IMR-90 (cell line): Measurements from ENCODE around the gene LRSAM1. TPM values are rescaled to one million over a fixed set of nuclear protein-coding genes. Genes with fewer than 3 reads are reported as not detected.
A peak's percentile ranks its signal among the peaks of the same experiment; 100 is the strongest.

Experiments
- ATAC-seq: fragments of 200-7000 bp; cut with Tn5 transposase; 2 replicates; pipeline ENCODE4 v1.9.1; 2020; ENCODE audit warnings: low read depth, mild to moderate bottlenecking, moderate library complexity
- BruUV-seq: library from RNA; stranded (reverse); fragments of 400-500 nt; replicated peaks from 2 replicates; lab custom pipeline; 2021; lab: Mats Ljungman, UMichigan
- CTCF ChIA-PET: fragments of 300-600 bp; formaldehyde crosslinking; extraction: SDS; loops from one replicate; lab custom pipeline; 2021; ENCODE audit warnings: antibody characterized with exemption; lab: Yijun Ruan, JAX
- POLR2A ChIA-PET: fragments of 300-600 bp; sonication (Branson Sonifier 250); formaldehyde crosslinking; loops from one replicate; lab custom pipeline; 2022; ENCODE audit warnings: antibody characterized with exemption; ENCODE audit not compliant: unreplicated experiment; lab: Charles Lee
- DNase-seq: peaks from one replicate; pipeline ENCODE4 v3.0.0; 2013
- H2AFZ ChIP-seq: replicated peaks from 2 replicates; pipeline ENCODE3; 2013; ENCODE audit warnings: low read length, mild to moderate bottlenecking; ENCODE audit not compliant: poor library complexity
- H2AK5ac ChIP-seq: 2 replicates; pipeline ENCODE4 v1.6.1; 2013; ENCODE audit warnings: low read depth, low read length, inconsistent platforms
- H2AK9ac ChIP-seq: replicated peaks from 2 replicates; pipeline ENCODE3; 2013; ENCODE audit warnings: mild to moderate bottlenecking, low read depth, low read length, moderate library complexity; ENCODE audit not compliant: poor library complexity
- H2BK120ac ChIP-seq: 2 replicates; pipeline ENCODE4 v1.6.1; 2013; ENCODE audit warnings: low read depth, low read length, inconsistent platforms
- H2BK15ac ChIP-seq: 3 replicates; pipeline ENCODE4 v1.6.1; 2013; ENCODE audit warnings: low read depth, low read length, inconsistent platforms
- H2BK20ac ChIP-seq: 2 replicates; pipeline ENCODE4 v1.6.1; 2013; ENCODE audit warnings: low read depth, mild to moderate bottlenecking, inconsistent platforms, low read length, moderate library complexity
- H2BK5ac ChIP-seq: 2 replicates; pipeline ENCODE4 v1.6.1; 2013; ENCODE audit warnings: mild to moderate bottlenecking, low read depth, low read length, inconsistent platforms; ENCODE audit not compliant: poor library complexity, severe bottlenecking
- H3K14ac ChIP-seq: replicated peaks from 2 replicates; pipeline ENCODE4 v1.6.1; 2013; ENCODE audit warnings: low read depth, low read length, inconsistent platforms
- H3K18ac ChIP-seq: 2 replicates; pipeline ENCODE4 v1.6.1; 2013; ENCODE audit warnings: low read depth, low read length, control low read depth
- H3K23ac ChIP-seq: 2 replicates; pipeline ENCODE4 v1.6.1; 2013; ENCODE audit warnings: low read depth, low read length, inconsistent platforms
- H3K27ac ChIP-seq: 2 replicates; pipeline ENCODE4 v1.5.1; 2013; ENCODE audit warnings: mild to moderate bottlenecking, control low read depth, low read length; ENCODE audit not compliant: insufficient read depth
- H3K27me3 ChIP-seq: 2 replicates; pipeline ENCODE4 v1.6.1; 2013; ENCODE audit warnings: low read length; ENCODE audit not compliant: control insufficient read depth, insufficient read depth
- H3K36me3 ChIP-seq: 2 replicates; pipeline ENCODE4 v1.6.1; 2013; ENCODE audit warnings: low read length, mixed read lengths; ENCODE audit not compliant: control insufficient read depth, insufficient read depth
- H3K4ac ChIP-seq: 2 replicates; pipeline ENCODE4 v1.6.1; 2013; ENCODE audit warnings: low read depth, low read length, inconsistent platforms
- H3K4me1 ChIP-seq: 2 replicates; pipeline ENCODE4 v1.6.1; 2013; ENCODE audit warnings: low read length, mixed read lengths; ENCODE audit not compliant: control insufficient read depth, insufficient read depth
- H3K4me2 ChIP-seq: 2 replicates; pipeline ENCODE4 v1.6.1; 2013; ENCODE audit warnings: low read depth, mild to moderate bottlenecking, control low read depth, low read length, moderate library complexity
- H3K4me3 ChIP-seq: 2 replicates; pipeline ENCODE4 v1.5.1; 2013; ENCODE audit warnings: low read depth, mild to moderate bottlenecking, control low read depth, low read length, moderate library complexity; ENCODE audit not compliant: insufficient read depth
- H3K56ac ChIP-seq: 2 replicates; pipeline ENCODE4 v1.6.1; 2013; ENCODE audit warnings: low read length, inconsistent platforms; ENCODE audit not compliant: insufficient read depth; ENCODE audit errors: extremely low read depth
- H3K79me1 ChIP-seq, 2 experiments: 2 replicates each; pipeline ENCODE4 v1.6.1; 2013; ENCODE audit warnings: low read length in 2 of 2, inconsistent platforms in 1 of 2, low read depth in 1 of 2
- H3K9ac ChIP-seq: 2 replicates; pipeline ENCODE4 v1.6.1; 2013; ENCODE audit warnings: low read depth, low read length, control low read depth
- H3K9me1 ChIP-seq: 2 replicates; pipeline ENCODE4 v1.6.1; 2013; ENCODE audit warnings: low read length, inconsistent platforms; ENCODE audit not compliant: insufficient read depth
- H3K9me3 ChIP-seq: 2 replicates; pipeline ENCODE4 v1.6.1; 2013; ENCODE audit warnings: low read length; ENCODE audit not compliant: control insufficient read depth, insufficient read depth
- H4K20me1 ChIP-seq: 2 replicates; pipeline ENCODE4 v1.6.1; 2013; ENCODE audit warnings: low read length, inconsistent platforms; ENCODE audit not compliant: insufficient read depth
- H4K5ac ChIP-seq: 2 replicates; pipeline ENCODE4 v1.6.1; 2013; ENCODE audit warnings: mild to moderate bottlenecking, low read depth, low read length, control low read depth
- H4K8ac ChIP-seq, 2 experiments: 2 replicates each; pipeline ENCODE4 v1.6.1; 2013; ENCODE audit warnings: low read depth in 2 of 2, low read length in 2 of 2, control low read depth in 1 of 2, inconsistent platforms in 1 of 2
- H4K91ac ChIP-seq: 2 replicates; pipeline ENCODE4 v1.6.1; 2013; ENCODE audit warnings: low read depth, low read length, inconsistent platforms; ENCODE audit not compliant: insufficient read depth
- BHLHE40 ChIP-seq: fragments of 150-350 bp; IDR thresholded peaks from 2 replicates; pipeline ENCODE4 v1.6.1; 2016; ENCODE audit warnings: mild to moderate bottlenecking, low read depth, low read length
- CEBPB ChIP-seq: IDR thresholded peaks from 2 replicates; pipeline ENCODE4 v1.6.1; 2012; ENCODE audit warnings: low read depth, low read length, improper control_type of control experiment
- MAFK ChIP-seq: IDR thresholded peaks from 2 replicates; pipeline ENCODE4 v1.6.1; 2012; ENCODE audit warnings: low read depth, low read length, improper control_type of control experiment
- NFE2L2 ChIP-seq: fragments of 150-350 bp; IDR thresholded peaks from 2 replicates; pipeline ENCODE4 v1.6.1; 2016; ENCODE audit warnings: low read depth, mild to moderate bottlenecking, low read length
- POLR2A ChIP-seq: IDR thresholded peaks from 2 replicates; pipeline ENCODE4 v1.6.1; 2012; ENCODE audit warnings: mild to moderate bottlenecking, low read depth, low read length
- RAD21 ChIP-seq: IDR thresholded peaks from 2 replicates; pipeline ENCODE4 v1.6.1; 2012; ENCODE audit warnings: low read length, improper control_type of control experiment
- RCOR1 ChIP-seq: IDR thresholded peaks from 2 replicates; pipeline ENCODE4 v1.6.1; 2012; ENCODE audit warnings: mild to moderate bottlenecking, low read length, improper control_type of control experiment; ENCODE audit not compliant: insufficient replicate concordance
- WGBS, 2 experiments: methylation state at CpG; one replicate each; pipeline versions ENCODE4 v1.1.5 to v1.1.7; 2013; ENCODE audit warnings: missing lambda C conversion rate in 2 of 2; ENCODE audit not compliant: insufficient read length in 1 of 2; ENCODE audit errors: extremely low coverage in 2 of 2; 5-methylcytosine and 5-hydroxymethylcytosine counted together
- dilution Hi-C: fragments of 300-500 bp; cut with HindIII; formaldehyde crosslinking; loops from one replicate; pipeline ENCODE4 v1.14.3; 2018; ENCODE audit warnings: low sequenced_read_pairs; ENCODE audit not compliant: unreplicated experiment
- in situ Hi-C: fragments of 300-500 bp; cut with MboI; formaldehyde crosslinking; loops from 3 replicates; pipeline ENCODE4 v1.14.3; 2019; ENCODE audit warnings: low sequenced_read_pairs, inconsistent platforms, mixed read lengths
- intact Hi-C: fragments of 100-400 bp; cut with micrococcal nuclease; formaldehyde crosslinking; loops from 2 replicates; pipeline ENCODE4 v1.10.0; 2022
- polyA plus RNA-seq, 3 experiments: library from polyadenylated mRNA; depleted of rRNA; stranded (reverse); fragments of >200 nt; gene quantifications; 2 replicates each; pipeline ENCODE4 v1.2.3, GENCODE V29; 2012; ENCODE audit warnings: low replicate concordance in 1 of 3
- total RNA-seq: library from RNA; depleted of rRNA; stranded (reverse); fragments of >200 nt; gene quantifications from 2 replicates; pipeline ENCODE4 v1.2.3, GENCODE V29; 2012

Gene LRSAM1
- total and polyA plus RNA-seq, 2 of the 4 experiments (the other 2 are of a cell fraction) = 3.0 to 9.3 TPM

- WGBS, 2 experiments = no CpG with 5 or more reads among the region's 12 CpGs
- H3K4me3 ChIP-seq = no peak overlapping the region
- dilution Hi-C loops = no loop called here
- H4K8ac ChIP-seq = no peak overlapping the region
- H2AFZ ChIP-seq = no peak overlapping the region
- 0 out of 2 replicates have a peak overlapping the region, but pooled peaks have one; percentile 48 for H2AK5ac ChIP-seq
- H3K4me1 ChIP-seq = peaks cover 7% of the 10 kb centered on the region; the same call in 1 of the 2 replicates
- no peaks in the 10 kb centered on the region for H3K9me1 ChIP-seq
- CTCF ChIA-PET = no interaction called here
- no peak overlapping the region for H4K5ac ChIP-seq
- peaks cover 22 to 76% of the 10 kb centered on the region in 2 experiments for H3K79me1 ChIP-seq
- no peak overlapping the region for H3K23ac ChIP-seq
- ATAC-seq = 0 out of 2 replicates have a peak, but pooled peaks have one; percentile 1
- no peaks in the 10 kb centered on the region for H3K27me3 ChIP-seq
- no peak overlapping the region for H3K14ac ChIP-seq
- BruUV-seq = TSS peak; percentile 74
- H3K27ac ChIP-seq = peak overlapping the region; percentile 40; the same call in 1 of the 2 replicates
- no peak for DNase-seq
- no peak overlapping the region for H3K4ac ChIP-seq
- H2BK120ac ChIP-seq = no peak overlapping the region
- H3K56ac ChIP-seq = no peak overlapping the region
- peak overlapping the region; percentile 52 for H2AK9ac ChIP-seq
- no peak overlapping the region for H4K91ac ChIP-seq
- peak overlapping the region; percentile 7 for H2BK5ac ChIP-seq
- no peak overlapping the region for H3K18ac ChIP-seq
- TF ChIP-seq BHLHE40 = no peak
- no peak for TF ChIP-seq NFE2L2
- no peak for TF ChIP-seq MAFK
- TF ChIP-seq POLR2A = no peak
- no peak for TF ChIP-seq CEBPB
- TF ChIP-seq RAD21 = no peak
- no peak for TF ChIP-seq RCOR1
- H2BK15ac ChIP-seq = no peak overlapping the region; the same call in 2 of the 3 replicates
- intact Hi-C loops = loop anchor here (5.0 to 10.0 kb wide), 2 partner anchors 226 to 419 kb away; no protein-coding TSS in a partner anchor
- POLR2A ChIA-PET = no interaction called here
- H2BK20ac ChIP-seq = no peak overlapping the region
- no peaks in the 10 kb centered on the region for H3K9me3 ChIP-seq
- no peak overlapping the region for H3K9ac ChIP-seq
- H3K36me3 ChIP-seq = peaks cover 76% of the 10 kb centered on the region
- H4K20me1 ChIP-seq = peaks cover 40% of the 10 kb centered on the region
- in situ Hi-C loops = no loop called here
- no peak overlapping the region for H3K4me2 ChIP-seq
Measured at GRCh38 chr9:127506117-127506813, 55.0 kb downstream of the LRSAM1 start.
